HFF-Myc (cell line): ENCODE results near the gene TUG1.
A peak's percentile ranks its signal among the peaks of the same experiment; 100 is the strongest.

Experiments
- DNase-seq: peaks from one replicate; pipeline ENCODE4 v3.0.0-alpha.2; 2011; ENCODE audit warnings: low read depth; ENCODE audit errors: extremely low read depth
- H3K4me3 ChIP-seq: replicated peaks from 2 replicates; pipeline ENCODE4 v1.5.1; 2011; ENCODE audit warnings: low read depth, mild to moderate bottlenecking, control low read depth, low read length
- CTCF ChIP-seq: IDR thresholded peaks from 2 replicates; pipeline ENCODE4 v1.5.1; 2012; ENCODE audit warnings: mild to moderate bottlenecking, low read depth, low read length, control low read depth; ENCODE audit errors: missing control alignments

TUG1 gene

GRCh38 chr22:30955153-30955552 is 13.9 kb upstream of the TUG1 start:
- H3K4me3 ChIP-seq: no peak overlapping the region
- DNase-seq: no peak
- TF ChIP-seq CTCF: no peak

GRCh38 chr22:30964858-30965257 is 4.2 kb upstream of the TUG1 start:
- no peak overlapping the region for H3K4me3 ChIP-seq

GRCh38 chr22:30968015-30968923 is 796 bp upstream of the TUG1 start, which contains the start of gene MORC2:
TSS of gene MORC2 (minus strand) at chr22:30968774. CDS start at chr22:30967889, 885 bp downstream.
- no peak for TF ChIP-seq CTCF
- DNase-seq: no peak
- H3K4me3 ChIP-seq: peak within 1 kb of the TSS; percentile 62

More at GRCh38 chr22:30964858-30965257, 4.2 kb upstream of the TUG1 start:
- TF ChIP-seq CTCF: no peak
- no peak for DNase-seq

GRCh38 chr22:30969532-30970355 is 679 bp downstream of the TUG1 start:
- no peak for TF ChIP-seq CTCF
- no peak for DNase-seq
- H3K4me3 ChIP-seq: peak overlapping the region; percentile 62

GRCh38 chr22:30970356-30970746 is 1.3 kb downstream of the TUG1 start:
- DNase-seq: no peak

More at GRCh38 chr22:30970356-30970746, 1.3 kb downstream of the TUG1 start:
- peak overlapping the region; percentile 62 for H3K4me3 ChIP-seq
- TF ChIP-seq CTCF: no peak
